GM10248 (cell line): ENCODE data around the gene PKDCC.

ENCODE experiments used
- CTCF ChIA-PET: fragments of 300-600 bp; sonication (Branson Sonifier 250); formaldehyde crosslinking; extraction: SDS; loops from one replicate; lab custom pipeline; 2021; ENCODE audit warnings: antibody characterized with exemption; lab: Yijun Ruan, JAX
- POLR2A ChIA-PET: fragments of 350-650 bp; sonication (Branson Sonifier 250); formaldehyde crosslinking; extraction: SDS; loops from one replicate; lab custom pipeline; 2020; ENCODE audit warnings: antibody characterized with exemption; lab: Yijun Ruan, JAX
- DNase-seq: peaks from one replicate; pipeline ENCODE4 v3.0.0; 2012; ENCODE audit errors: extremely low spot score
- TF ChIP-seq, protein P1 (sequence below): IDR thresholded peaks from 2 replicates; pipeline ENCODE4 v1.5.1; 2012; ENCODE audit warnings: mild to moderate bottlenecking, low read depth; ENCODE audit errors: extremely low read depth, missing control alignments, control extremely low read depth

Gene PKDCC

GRCh38 chr2:42099438-42100173 is 51.8 kb downstream of the PKDCC start:
- peak; percentile 44 for DNase-seq
- TF ChIP-seq, protein P1, sequence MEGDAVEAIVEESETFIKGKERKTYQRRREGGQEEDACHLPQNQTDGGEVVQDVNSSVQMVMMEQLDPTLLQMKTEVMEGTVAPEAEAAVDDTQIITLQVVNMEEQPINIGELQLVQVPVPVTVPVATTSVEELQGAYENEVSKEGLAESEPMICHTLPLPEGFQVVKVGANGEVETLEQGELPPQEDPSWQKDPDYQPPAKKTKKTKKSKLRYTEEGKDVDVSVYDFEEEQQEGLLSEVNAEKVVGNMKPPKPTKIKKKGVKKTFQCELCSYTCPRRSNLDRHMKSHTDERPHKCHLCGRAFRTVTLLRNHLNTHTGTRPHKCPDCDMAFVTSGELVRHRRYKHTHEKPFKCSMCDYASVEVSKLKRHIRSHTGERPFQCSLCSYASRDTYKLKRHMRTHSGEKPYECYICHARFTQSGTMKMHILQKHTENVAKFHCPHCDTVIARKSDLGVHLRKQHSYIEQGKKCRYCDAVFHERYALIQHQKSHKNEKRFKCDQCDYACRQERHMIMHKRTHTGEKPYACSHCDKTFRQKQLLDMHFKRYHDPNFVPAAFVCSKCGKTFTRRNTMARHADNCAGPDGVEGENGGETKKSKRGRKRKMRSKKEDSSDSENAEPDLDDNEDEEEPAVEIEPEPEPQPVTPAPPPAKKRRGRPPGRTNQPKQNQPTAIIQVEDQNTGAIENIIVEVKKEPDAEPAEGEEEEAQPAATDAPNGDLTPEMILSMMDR = no peak
- POLR2A ChIA-PET = no interaction called here
- CTCF ChIA-PET = interaction anchor here (1.0 to 6.5 kb wide), 5 partner anchors 9 to 246 kb away, joined by 3 to 102 read pairs (median 6); no protein-coding TSS in a partner anchor

- no peak for DNase-seq
- TF ChIP-seq, protein P1 = no peak
- ChIA-PET CTCF (interaction anchor here (1.0 to 1.2 kb wide), 2 partner anchors 11 to 13 kb away, joined by 3 to 7 read pairs; no protein-coding TSS in a partner anchor), POLR2A (no interaction called here)
Measured at GRCh38 chr2:42100683-42101205, 52.9 kb downstream of the PKDCC start.

DNA sequence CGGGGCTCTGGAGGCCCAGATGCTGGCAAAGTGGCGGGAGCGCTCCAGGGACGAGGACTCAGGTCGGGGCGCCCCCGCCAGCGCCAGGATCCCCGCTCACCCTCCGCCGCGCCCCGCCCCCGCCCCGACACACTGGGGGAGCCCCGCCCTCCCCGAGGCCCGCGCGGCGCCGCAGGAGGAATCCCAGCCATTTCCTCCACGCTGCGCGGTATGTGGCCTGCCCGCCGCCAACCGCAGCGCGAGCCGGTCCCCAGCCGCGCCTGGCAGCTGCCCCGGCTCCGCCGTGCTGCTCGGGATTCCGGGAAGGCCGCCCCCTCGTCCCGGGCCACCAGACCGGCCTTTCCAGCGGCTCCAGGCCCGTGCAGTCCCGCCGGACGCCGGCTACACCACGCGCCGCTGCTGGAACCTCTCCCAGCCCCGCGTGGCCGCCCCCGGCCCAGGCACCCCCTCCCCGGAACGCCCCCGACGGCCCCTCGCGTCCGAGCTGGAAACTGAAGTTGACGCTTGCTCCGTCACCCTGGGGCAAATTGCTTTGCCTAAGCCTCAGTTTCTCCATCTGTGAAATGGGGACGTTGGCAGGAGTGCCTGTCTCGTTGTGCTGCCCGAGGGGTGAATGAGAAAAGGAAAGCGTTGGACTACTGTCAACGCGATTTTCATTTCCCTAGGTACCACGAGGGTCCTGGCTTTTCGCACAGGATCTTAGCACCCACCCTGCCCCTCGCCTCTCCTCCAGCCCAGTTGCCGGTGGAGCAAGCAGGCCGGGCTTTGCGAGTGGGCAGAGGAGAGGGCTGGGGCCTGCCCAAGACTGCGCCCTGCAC is 53.6 kb downstream of the PKDCC start:
- CTCF ChIA-PET = interaction anchor here (1.2 kb wide), 1 partner anchor 11 kb away, joined by 7 read pairs; no protein-coding TSS in a partner anchor
- TF ChIP-seq, protein P1 = no peak
- peak; percentile 62 for DNase-seq
- POLR2A ChIA-PET = no interaction called here

DNA sequence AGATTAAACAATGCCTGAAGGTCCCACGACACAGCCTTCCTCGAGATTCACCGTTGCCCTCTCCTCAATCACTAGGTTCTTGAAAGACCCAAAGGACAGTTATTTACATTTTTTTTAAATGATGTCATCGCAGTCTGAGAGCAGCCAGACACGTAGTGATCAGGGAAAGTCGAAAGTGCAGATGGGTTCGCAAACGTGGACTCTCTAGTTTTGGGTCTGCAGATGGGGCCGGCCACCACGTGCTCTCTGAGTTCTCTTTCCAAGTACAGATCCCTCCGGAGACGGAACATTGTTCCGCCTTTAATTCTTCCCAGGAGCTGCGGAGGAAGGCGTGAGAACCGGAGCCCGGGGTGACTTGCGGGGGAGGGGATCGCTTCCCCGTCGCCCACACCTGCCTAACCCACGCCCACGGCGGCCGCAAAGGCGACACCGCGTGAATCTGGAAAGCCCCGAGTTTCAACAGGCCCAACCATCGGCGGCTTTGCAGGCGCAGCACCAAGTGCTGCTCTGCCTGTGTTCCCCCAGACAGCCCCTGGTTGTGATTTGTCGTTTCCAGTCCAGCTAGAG is 54.3 kb downstream of the PKDCC start:
- CTCF ChIA-PET = no interaction called here
- POLR2A ChIA-PET = no interaction called here
- peak; percentile 86 for DNase-seq
- TF ChIP-seq, protein P1 = no peak

- POLR2A ChIA-PET = no interaction called here
- no peak for DNase-seq
- CTCF ChIA-PET = no interaction called here
- TF ChIP-seq, protein P1 = no peak
Measured at GRCh38 chr2:42102591-42103450, 55.0 kb downstream of the PKDCC start.
